Measurements from ENCODE around the gene RIC8B.

GRCh38 chr12:106918746-106919145, 144.3 kb downstream of the RIC8B start:
- no peak for TF ChIP-seq ZNF274 (IDR thresholded peaks at IDR 0.05; ENCODE audit: low read depth, low read length)
- TF ChIP-seq YY1 (IDR thresholded peaks at IDR 0.05; ENCODE audit: insufficient read depth, insufficient read length), result no peak
- no peak for TF ChIP-seq SUZ12 (IDR thresholded peaks at IDR 0.05; ENCODE audit: extremely low read depth, insufficient read depth, insufficient read length)
